B cell (primary cell): Measurements from ENCODE around the gene MPL. TPM values are rescaled to one million over a fixed set of nuclear protein-coding genes. Genes with fewer than 3 reads are reported as not detected.

Experiments
- ATAC-seq: fragments of 200-7000 bp; cut with Tn5 transposase; one replicate; pipeline ENCODE4 v1.10.0; 2021; ENCODE audit warnings: low read depth, mild to moderate bottlenecking, moderate number of reproducible peaks, moderate library complexity
- CTCF ChIA-PET: fragments of 350-600 bp; sonication (Branson Sonifier 250); formaldehyde crosslinking; loops from one replicate; lab custom pipeline; 2021; ENCODE audit warnings: antibody characterized with exemption, inconsistent platforms; lab: Charles Lee
- POLR2A ChIA-PET: fragments of 350-600 bp; sonication (Branson Sonifier 250); formaldehyde crosslinking; loops from one replicate; lab custom pipeline; 2021; ENCODE audit warnings: antibody characterized with exemption; lab: Charles Lee
- DNase-seq: peaks from one replicate; pipeline ENCODE4 v3.0.0; 2013
- H2AFZ ChIP-seq: 2 replicates; pipeline ENCODE4 v1.6.1; 2012; ENCODE audit warnings: mild to moderate bottlenecking, low read depth, low read length; ENCODE audit not compliant: insufficient read depth, poor library complexity, severe bottlenecking
- H3K27ac ChIP-seq, 2 donors: 1 replicate in 1 of 2; 2 replicates in 1 of 2; pipeline ENCODE4 v1.5.1; 2012 to 2013; ENCODE audit warnings: low read length in 2 of 2, mild to moderate bottlenecking in 2 of 2, moderate library complexity in 1 of 2
- H3K27me3 ChIP-seq, 4 experiments: fragments of 200-600 bp in 1 of 4; sonication (generic) in 1 of 4; replicated peaks in 1 of 4; 1 replicate in 2 of 4; 2 replicates in 2 of 4; pipeline versions ENCODE4 v1.6.1 to v1.7.0; 2013 to 2016; ENCODE audit warnings: low read length in 3 of 4, mild to moderate bottlenecking in 2 of 4, mixed read lengths in 1 of 4, moderate library complexity in 1 of 4; ENCODE audit not compliant: insufficient read depth in 4 of 4, control insufficient read depth in 3 of 4; ENCODE audit errors: control extremely low read depth in 1 of 4
- H3K36me3 ChIP-seq, 2 experiments: replicated peaks in 1 of 2; 1 replicate in 1 of 2; 2 replicates in 1 of 2; pipeline versions ENCODE4 v1.6.1 to v1.7.1; 2013; ENCODE audit warnings: low read length in 1 of 2; ENCODE audit not compliant: insufficient read depth in 2 of 2, control insufficient read depth in 1 of 2; ENCODE audit errors: control extremely low read depth in 1 of 2, extremely low read depth in 1 of 2
- H3K4me1 ChIP-seq, 2 donors: fragments of 200-600 bp in 1 of 2; sonication (generic) in 1 of 2; 1 replicate in 1 of 2; 2 replicates in 1 of 2; pipeline versions ENCODE4 v1.5.1 to v1.6.1; 2013 to 2017; ENCODE audit warnings: low read length in 2 of 2; ENCODE audit not compliant: control insufficient read depth in 2 of 2, insufficient read depth in 2 of 2
- H3K4me2 ChIP-seq: replicated peaks from 2 replicates; pipeline ENCODE3; 2012; ENCODE audit warnings: mild to moderate bottlenecking, low read depth, low read length; ENCODE audit not compliant: poor library complexity, severe bottlenecking
- H3K4me3 ChIP-seq, 5 experiments: fragments of 200-600 bp in 1 of 5; sonication (generic) in 1 of 5; 1 replicate in 3 of 5; 2 replicates in 2 of 5; pipeline versions ENCODE4 v1.5.1 to v1.7.0; 2011 to 2016; ENCODE audit warnings: low read length in 4 of 5, mild to moderate bottlenecking in 4 of 5, low read depth in 2 of 5, control low read depth in 1 of 5, moderate library complexity in 1 of 5; ENCODE audit not compliant: insufficient read depth in 1 of 5; ENCODE audit errors: control extremely low read depth in 1 of 5, extremely low read depth in 1 of 5
- H3K79me2 ChIP-seq: fragments of 200-600 bp; sonication (generic); one replicate; pipeline ENCODE4 v1.6.0; 2016; ENCODE audit warnings: low read length; ENCODE audit not compliant: control insufficient read depth, insufficient read depth
- H3K9ac ChIP-seq: fragments of 200-600 bp; sonication (generic); 2 replicates; pipeline ENCODE4 v1.6.1; 2017; ENCODE audit warnings: mild to moderate bottlenecking, low read length, moderate library complexity
- H3K9me3 ChIP-seq, 3 donors: one replicate each; pipeline versions ENCODE4 v1.6.1 to v1.7.1; 2013; ENCODE audit warnings: low read length in 2 of 3; ENCODE audit not compliant: control insufficient read depth in 2 of 3, insufficient read depth in 1 of 3; ENCODE audit errors: control extremely low read depth in 1 of 3
- H4K20me1 ChIP-seq: 2 replicates; pipeline ENCODE4 v1.6.0; 2012; ENCODE audit warnings: mild to moderate bottlenecking, low read length; ENCODE audit not compliant: insufficient read depth, control insufficient read depth, poor library complexity, severe bottlenecking
- H3K27ac Mint-ChIP-seq: one replicate; pipeline ENCODE4 v1.8.0; 2021; ENCODE audit warnings: mixed read lengths
- H3K27me3 Mint-ChIP-seq: one replicate; pipeline ENCODE4 v1.8.0; 2021; ENCODE audit warnings: mixed read lengths
- H3K4me1 Mint-ChIP-seq: one replicate; pipeline ENCODE4 v1.8.0; 2021; ENCODE audit warnings: mixed read lengths
- H3K4me3 Mint-ChIP-seq: one replicate; pipeline ENCODE4 v1.8.0; 2021; ENCODE audit warnings: mixed read lengths
- H3K9me3 Mint-ChIP-seq: one replicate; pipeline ENCODE4 v1.8.0; 2022; ENCODE audit warnings: mixed read lengths; ENCODE audit not compliant: insufficient read depth
- CTCF ChIP-seq: fragments of 200-600 bp; IDR thresholded peaks from one replicate; pipeline ENCODE4 v1.8.0; 2022; ENCODE audit warnings: antibody characterized with exemption, mild to moderate bottlenecking
- EZH2 ChIP-seq: IDR thresholded peaks from 2 replicates; pipeline ENCODE4 v1.6.1; 2012; ENCODE audit warnings: borderline replicate concordance, low read depth, mild to moderate bottlenecking, moderate library complexity, low read length; ENCODE audit not compliant: insufficient read depth, poor library complexity, severe bottlenecking
- WGBS: methylation state at CpG from one replicate; pipeline ENCODE4 v1.1.5; 2013; ENCODE audit warnings: missing lambda C conversion rate; ENCODE audit not compliant: insufficient coverage; 5-methylcytosine and 5-hydroxymethylcytosine counted together
- intact Hi-C: fragments of 100-400 bp; cut with micrococcal nuclease; formaldehyde crosslinking; loops from one replicate; pipeline ENCODE4 v1.10.0; 2022
- polyA plus RNA-seq: library from polyadenylated mRNA; depleted of rRNA; stranded (reverse); fragments of >200 nt; gene quantifications from 2 replicates; pipeline ENCODE4 v1.2.3, GENCODE V29; 2012
- total RNA-seq, 2 donors: library from RNA; stranded (reverse); fragments of 120-200 nt in 1 of 2; gene quantifications; 1 replicate in 1 of 2; 2 replicates in 1 of 2; pipeline versions ENCODE4 v1.2.3 to v1.2.4, GENCODE V29; 2013 to 2022

The MPL gene
- total and polyA plus RNA-seq, 2 donors (not counting 1 experiment from before 2014, with no cell fraction given): not detected

GRCh38 chr1:43293896-43294760, 43.5 kb upstream of the MPL start:
- Histone ChIP-seq H3K4me1 (no peaks in the 10 kb centered on the region), H3K4me2 (no peak overlapping the region), H3K27ac (no peak overlapping the region), H3K27me3 (no peaks in the 10 kb centered on the region), H3K79me2 (no peaks in the 10 kb centered on the region), H3K9me3 (no peaks in the 10 kb centered on the region), H3K9ac (no peak overlapping the region), H4K20me1 (no peaks in the 10 kb centered on the region), H3K36me3 (no peaks in the 10 kb centered on the region), H2AFZ (no peak overlapping the region), H3K4me3 (no peak overlapping the region)
- no peak for ATAC-seq
- no peak for DNase-seq
- Mint-ChIP-seq H3K27ac (no peak overlapping the region), H3K4me1 (no peaks in the 10 kb centered on the region), H3K9me3 (no peaks in the 10 kb centered on the region), H3K4me3 (no peak overlapping the region), H3K27me3 (peaks cover 2% of the 10 kb centered on the region)
- ChIA-PET CTCF (no interaction called here), POLR2A (no interaction called here)
- intact Hi-C loops: no loop called here
- 93% methylated on average over 2 of the region's 7 CpGs for WGBS
- TF ChIP-seq CTCF: no peak
- no peak for TF ChIP-seq EZH2

- no peak for ATAC-seq
- WGBS: 96% methylated on average over 7 of the region's 8 CpGs
- H3K9me3 Mint-ChIP-seq: no peaks in the 10 kb centered on the region
- H3K9ac ChIP-seq: no peak overlapping the region
- no peaks in the 10 kb centered on the region for H3K27me3 ChIP-seq
- H3K9me3 ChIP-seq: no peaks in the 10 kb centered on the region
- no peak overlapping the region for H3K4me3 Mint-ChIP-seq
- H2AFZ ChIP-seq: no peak overlapping the region
- peaks cover 2% of the 10 kb centered on the region for H3K27me3 Mint-ChIP-seq
- no peaks in the 10 kb centered on the region for H3K4me1 ChIP-seq
- no peak overlapping the region for H3K27ac ChIP-seq
- no peak for DNase-seq
- ChIA-PET CTCF (no interaction called here), POLR2A (no interaction called here)
- no peaks in the 10 kb centered on the region for H4K20me1 ChIP-seq
- intact Hi-C loops: no loop called here
- no peaks in the 10 kb centered on the region for H3K79me2 ChIP-seq
- H3K27ac Mint-ChIP-seq: no peak overlapping the region
- no peaks in the 10 kb centered on the region for H3K4me1 Mint-ChIP-seq
- H3K36me3 ChIP-seq: no peaks in the 10 kb centered on the region
- no peak for TF ChIP-seq CTCF
- no peak for TF ChIP-seq EZH2
- no peak overlapping the region for H3K4me2 ChIP-seq
- no peak overlapping the region for H3K4me3 ChIP-seq
These were observed 42.9 kb upstream of the MPL start for GRCh38 chr1:43294761-43295160.
